ENCODE data around the gene HIGD1C.
"Not testable (repeated sequence)": the region's sequence is repeated elsewhere in the genome, so short reads cannot be mapped to it uniquely, and the experiment has no call there.

HIGD1C gene

DNA sequence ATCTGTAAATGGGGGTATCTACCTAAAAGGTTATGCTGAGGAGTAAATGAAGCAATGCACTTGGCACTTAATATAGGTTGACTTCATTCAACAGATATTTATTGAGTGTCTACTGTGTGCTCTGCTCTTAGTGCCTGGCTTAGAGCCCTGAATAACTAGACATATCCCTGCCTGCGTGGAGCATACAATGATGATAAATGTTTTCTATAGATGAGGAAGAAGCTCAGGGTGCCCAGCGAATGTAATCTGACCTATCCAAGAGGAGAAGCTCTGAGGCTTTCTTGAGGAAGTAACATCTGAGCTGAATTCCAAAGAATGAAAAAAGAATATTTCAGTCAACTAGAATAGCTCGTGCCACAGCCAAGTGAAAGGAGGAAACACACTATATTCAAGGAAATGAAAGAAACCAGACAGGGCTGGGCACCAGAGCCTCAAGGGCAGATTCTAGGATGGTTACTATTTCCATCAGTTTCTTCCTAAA is 17.9 kb upstream of the HIGD1C start:
- no peak for DNase-seq

DNA sequence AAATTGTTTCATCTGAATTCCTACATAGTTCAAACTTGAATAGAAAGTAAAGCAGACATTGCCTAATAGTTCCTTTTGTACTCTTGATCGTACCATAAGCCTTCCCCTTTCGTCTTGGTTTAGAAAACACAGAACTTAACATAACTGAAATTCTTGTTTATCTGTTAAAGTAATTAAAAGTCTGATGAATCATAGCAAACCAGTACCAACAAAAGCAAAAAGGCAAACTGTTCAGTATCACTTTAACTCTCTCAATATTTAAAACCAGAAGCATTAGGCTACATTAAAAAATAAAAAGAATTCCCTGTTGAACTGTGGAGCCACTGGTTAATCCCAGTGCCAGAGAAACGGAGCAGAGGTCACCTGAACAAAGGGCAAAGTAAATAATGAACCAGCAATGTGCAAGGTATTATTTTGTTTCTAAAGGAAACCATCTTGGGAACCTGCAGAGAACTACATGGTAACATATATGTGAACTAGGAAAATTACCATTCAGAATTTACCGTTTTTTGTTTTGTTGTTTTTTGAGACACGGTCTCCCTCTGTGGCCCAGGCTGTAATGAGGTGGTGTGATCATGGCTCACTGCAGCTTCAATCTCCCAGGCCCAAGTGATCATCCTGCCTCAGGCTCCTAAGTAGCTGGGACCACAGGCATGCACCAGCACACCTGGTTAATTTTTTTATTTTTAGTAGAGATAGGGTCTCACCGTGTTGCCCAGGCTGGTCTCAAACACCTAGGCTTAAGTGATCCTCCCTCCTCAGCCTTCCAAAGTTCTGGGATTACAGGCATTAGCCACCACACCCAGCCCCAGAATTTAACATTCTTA is 17.1 kb upstream of the HIGD1C start:
- DNase-seq = no peak

DNA sequence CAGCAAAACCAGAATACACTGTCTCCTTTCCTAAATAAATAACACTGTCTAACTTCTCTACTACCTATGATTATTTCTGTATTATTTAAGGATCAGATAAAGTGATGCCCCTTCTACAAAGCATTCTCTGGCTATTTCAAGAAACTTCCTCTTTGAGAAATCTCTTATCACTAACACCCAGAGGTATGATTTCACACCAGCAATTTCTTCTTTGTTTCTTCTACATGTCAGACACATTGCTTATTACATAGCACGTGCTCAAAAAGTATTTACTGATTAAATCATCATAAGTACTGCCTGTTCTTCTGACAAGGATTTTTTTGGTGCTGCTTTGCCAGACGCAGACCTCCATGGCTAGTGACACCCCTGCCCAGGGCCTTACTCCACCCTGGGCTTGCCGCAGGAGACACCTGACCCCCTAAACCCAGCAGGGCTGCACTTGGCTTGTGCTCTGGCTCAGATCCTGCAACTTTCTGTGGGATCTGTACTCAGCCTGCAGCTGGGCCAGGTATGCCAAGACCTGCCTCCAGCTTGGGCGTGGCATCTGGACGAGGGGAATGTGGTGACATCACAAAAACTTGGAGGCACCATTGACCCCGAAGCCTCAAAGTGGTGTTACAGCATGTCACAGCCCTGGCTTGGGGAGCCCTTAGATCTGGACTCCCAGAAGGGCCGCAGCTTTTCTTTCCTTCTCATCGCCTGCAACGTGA is 15.4 kb upstream of the HIGD1C start:
- DNase-seq = no peak

DNA sequence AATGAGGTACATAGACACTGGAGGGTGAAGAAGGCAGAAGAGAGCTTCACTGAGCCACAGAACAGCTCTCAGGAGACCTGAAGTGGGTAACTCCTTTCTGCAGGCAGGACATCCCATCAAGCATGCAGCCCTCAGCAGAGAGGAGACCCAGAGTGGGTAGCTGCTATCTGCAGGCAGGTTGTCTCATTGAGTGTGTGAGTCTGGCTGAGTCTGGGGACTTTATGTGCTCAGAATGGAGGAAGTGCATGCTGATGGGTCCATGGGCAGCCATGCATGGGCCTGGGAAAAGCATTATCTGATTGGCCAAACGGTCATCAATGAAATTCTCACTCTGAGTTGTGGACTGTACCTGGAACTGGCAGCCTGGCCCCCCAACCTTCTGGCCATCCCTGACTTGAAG is 14.7 kb upstream of the HIGD1C start:
- DNase-seq = no peak

DNA sequence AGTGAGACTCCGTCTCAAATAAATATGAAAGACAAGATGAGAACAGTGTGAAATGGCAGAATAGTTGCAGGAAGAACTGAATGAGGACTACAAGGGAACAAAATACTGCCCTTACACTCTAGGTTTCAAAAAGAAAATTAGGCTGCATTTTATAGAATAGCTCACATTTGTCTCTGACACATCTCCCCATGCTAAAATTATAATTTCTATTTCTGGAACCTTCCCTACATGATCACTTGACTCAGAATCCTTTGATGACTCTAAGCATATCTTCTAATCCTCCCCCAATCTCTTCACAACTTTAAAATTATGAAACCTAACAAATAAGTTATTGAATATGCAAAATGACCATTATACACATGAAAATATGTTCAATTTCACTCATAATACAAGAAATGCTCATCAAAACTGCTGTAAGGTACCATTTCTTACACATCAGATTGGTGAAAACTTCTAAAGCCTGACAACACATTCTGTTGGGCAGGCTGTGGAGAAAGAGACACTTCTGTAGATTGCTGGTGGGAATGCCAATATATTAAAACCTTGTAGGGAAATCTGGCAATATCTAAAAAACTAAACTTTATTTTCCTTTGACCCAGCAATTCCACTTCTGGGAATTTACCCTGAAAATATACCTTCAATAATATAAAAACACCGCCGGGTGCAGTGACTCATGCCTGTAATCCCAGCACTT is 4.3 kb upstream of the HIGD1C start:
- DNase-seq = no peak

DNA sequence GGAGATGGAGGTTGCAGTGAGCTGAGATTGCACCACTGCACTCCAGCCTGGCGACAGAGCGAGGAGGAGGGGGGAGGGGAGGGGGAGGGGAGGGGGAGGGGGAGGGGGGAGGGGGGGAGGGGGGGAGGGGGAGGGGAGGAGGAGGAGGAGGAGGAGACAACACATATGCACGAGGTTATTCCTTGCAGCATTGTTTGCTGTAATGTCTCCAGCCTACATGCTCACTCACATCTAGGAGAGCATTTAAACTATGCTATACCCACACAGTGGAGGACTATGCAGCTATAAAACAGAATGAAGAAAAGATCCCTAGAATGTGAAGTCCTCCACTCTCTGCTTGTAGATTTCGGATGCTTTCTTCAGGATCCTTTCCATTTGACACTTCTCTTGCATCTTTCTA is 3.5 kb upstream of the HIGD1C start:
- no peak for DNase-seq

DNA sequence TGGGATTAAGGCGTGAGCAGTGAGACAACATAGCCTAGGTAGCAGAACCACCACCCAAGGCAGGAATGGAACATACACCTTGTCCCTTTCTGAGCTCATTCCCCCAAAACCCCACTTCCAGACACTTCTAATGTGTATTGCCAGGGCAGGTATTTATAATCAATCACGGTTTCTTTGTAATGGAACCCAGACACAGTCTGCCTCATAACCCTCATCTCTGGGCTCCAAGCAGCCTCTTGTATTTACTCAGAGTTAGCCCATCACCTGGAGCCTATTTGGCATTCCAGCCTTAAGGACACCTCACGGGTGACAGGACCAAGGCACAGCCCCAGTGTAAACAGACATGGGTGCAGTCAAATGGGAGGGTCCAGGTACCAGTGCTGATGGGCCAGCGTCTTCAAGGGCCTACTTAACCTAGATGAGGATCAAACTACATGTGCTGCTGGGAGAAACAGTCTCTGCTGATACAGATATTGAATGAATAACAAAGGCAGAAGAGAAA is 2.5 kb upstream of the HIGD1C start:
- DNase-seq = no peak

DNA sequence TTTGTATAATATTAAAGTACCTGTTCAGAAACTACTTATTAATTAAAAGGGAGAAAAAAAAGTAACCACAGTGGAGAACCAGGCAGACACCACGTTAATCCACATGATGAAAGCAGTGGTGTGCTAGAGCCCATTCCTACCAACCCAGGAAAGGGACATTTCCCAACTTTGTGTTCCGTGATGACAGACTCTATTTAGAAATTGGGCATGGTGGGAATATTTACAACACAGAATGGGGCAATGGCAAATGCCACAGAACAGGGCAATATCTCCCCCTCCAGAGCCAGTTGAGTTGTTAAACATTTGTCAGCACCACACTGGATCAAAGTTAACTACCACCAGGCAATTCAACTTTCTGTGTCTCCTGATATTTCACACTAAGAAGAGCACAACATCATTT is 1.2 kb upstream of the HIGD1C start:
- DNase-seq = no peak

DNA sequence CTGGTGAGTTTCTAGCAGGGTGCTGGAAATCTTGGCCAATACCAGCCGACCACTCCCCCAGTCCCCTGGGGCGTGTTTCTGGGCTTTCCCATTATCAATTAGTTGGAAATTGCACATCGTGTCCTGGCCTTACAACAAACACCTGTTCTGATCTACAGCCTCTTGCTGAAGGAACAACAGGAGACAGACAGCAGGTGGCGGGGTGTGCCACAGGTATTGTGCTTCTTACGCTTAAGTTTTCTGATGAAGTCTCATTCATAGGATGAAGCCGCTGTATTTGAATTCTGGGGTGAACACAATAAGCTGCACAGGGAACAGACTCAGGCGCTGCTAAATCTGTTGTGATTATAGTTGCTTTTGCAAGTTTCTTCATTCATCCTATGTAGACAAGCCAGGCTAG is 703 bp downstream of the HIGD1C start:
- DNase-seq = no peak

DNA sequence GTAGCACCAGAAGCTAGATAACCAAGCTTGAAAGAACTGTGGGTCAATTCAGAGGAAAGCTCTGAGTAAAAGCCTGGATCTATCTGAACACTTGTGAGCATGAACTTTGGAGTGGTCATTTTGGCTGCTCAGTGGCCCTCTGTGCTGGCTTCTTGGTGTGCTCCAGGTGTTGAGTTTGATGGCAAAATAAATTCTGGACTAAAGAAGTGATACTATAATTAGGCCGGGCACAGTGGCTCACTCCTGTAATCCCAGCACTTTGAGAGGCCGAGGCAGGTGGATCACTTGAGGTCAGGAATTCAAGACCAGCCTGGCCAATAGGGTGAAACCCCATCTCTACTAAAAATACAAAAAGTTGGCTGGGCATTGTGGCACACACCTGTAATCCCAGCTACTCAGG is 2.4 kb downstream of the HIGD1C start:
- not testable (repeated sequence) for DNase-seq

DNA sequence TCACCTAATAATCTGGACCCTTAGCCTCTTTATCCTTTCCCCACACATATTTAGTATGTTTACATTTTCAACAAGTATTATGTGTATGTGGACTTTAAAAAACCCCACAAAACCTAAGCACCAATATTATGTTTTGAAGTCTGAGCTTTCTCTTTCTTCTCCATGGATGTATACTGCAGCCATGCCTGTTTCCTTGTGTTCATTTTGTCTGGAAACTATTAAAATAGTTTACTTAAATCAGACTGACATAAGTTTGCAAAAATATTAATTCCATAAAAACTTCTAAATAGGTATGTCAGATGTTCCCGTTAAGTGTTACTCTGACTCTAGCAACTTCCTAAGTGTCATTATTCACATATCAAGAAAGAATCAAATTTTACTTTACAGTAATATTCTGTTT is 2.9 kb downstream of the HIGD1C start:
- no peak for DNase-seq

DNA sequence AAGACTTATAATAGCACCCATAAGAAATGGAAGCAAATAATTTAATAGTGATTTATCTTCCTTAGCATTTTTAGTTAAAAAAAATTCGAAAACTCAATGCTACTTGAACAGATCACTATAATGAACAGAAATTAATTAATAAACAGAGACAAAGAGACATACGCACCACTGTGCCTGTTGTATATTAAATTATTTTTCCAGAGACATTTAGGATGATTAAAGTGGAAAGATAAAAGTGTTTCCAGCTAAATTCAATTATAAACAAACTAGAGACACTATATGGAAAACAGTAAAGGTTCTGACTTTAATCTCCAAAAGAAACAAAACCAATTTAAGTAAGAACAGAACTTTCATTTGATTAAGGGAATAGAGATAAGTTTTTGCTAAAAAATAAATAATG is 3.4 kb downstream of the HIGD1C start:
- no peak for DNase-seq

DNA sequence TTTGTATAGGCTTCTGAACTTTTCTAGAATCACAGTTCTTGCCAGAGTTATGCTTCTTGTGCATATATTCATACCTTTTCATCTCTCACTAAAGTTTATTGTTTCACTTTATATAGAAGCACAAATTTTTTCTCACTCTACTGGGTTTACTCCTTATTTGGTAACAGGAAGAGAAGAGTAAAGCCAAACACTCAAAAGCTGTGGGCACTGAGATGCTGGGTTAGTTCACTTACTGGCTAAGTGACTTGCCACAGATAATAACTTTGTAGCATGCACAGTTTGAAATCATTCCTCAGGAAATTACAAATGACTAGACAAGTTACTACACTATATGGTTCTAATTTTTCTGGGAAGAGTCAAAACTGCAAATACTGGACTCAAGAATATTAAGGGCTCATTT is 7.8 kb downstream of the HIGD1C start:
- no peak for DNase-seq

DNA sequence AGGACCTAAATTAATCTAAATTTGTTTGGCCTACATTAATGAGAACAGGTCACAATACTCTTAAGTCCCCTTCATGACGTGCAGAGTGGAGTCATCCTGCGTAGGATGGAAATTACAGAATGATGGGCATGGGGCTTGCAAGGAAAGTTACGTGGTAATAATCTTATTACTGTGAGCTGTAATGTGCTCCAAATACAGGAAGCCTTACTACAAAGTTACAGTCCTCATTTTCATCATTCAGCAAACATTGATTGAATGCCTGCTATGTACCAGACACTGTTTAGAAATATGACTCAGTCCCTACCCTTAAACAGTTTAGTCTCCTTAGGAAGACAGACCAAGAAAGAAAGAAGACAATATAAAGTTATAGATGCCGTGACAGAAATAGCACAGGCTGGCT is 9.4 kb downstream of the HIGD1C start:
- no peak for DNase-seq

DNA sequence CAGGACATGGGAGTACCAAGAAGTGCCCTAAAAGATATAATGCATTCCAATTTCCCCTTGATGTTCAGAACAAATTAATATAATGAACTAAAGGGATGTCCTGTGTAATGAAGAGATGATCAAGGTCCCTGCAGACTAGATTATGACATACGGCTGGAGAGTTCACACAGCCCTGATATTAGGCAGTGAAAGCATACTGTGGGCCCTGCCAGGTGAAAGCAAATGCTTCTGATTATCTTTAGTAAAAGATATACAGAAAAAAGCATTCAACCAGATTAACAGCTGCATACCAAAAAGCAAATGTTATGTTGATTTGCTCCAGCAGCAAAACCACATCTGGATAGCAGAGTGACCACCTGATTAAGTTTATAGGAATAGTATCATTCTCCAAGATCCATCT is 12.1 kb downstream of the HIGD1C start:
- no peak for DNase-seq

DNA sequence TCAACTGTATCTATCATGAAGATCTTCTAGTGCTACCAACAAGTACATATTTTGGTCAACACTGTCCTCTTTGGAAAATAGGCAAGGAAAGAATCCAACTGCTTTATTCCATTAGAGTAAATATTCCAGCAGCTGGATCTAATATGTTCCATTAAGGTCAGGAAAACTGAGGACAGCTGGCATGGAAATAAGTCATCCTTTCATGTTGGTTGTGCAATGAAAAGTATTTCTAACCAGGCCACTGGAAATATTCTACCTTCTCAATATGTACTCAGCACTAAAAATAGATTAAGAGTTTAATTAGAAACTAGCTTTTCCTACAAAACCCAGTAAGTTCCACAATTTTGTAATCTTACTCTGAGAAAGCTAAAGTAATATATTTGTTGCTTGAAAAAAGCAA is 19.6 kb downstream of the HIGD1C start:
- DNase-seq = no peak

DNA sequence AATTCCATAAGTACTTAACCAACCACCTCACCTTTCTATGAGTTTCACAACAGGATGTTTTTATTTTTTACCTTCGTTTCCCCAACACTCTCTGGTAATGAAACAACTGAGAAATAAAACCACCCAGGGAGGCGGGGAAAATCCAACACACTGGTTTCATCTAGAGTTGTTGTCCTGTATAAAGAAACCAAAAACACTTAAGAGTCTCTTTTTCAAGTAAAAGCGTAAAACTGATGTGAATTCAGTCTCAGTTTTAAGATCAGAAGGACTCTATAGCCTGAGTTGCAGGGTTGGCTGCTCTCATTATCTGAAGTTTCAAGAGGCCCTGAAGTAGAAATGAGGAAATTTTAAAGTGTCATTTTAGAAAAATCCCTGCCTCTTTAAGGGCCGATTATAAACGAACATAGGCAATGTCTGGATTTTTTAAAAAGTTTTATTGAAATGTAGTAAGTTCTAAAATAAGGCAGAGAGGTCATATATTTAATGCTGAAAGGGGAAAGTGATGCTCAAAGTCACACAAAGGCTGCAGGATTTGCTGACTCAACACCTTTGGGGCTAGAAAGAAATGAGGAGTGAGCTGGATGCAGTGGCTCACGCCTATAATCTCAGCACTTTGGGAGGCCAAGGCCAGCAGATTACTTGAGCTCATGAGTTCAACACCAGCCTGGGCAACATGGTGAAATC is 27.2 kb downstream of the HIGD1C start:
- DNase-seq = no peak

DNA sequence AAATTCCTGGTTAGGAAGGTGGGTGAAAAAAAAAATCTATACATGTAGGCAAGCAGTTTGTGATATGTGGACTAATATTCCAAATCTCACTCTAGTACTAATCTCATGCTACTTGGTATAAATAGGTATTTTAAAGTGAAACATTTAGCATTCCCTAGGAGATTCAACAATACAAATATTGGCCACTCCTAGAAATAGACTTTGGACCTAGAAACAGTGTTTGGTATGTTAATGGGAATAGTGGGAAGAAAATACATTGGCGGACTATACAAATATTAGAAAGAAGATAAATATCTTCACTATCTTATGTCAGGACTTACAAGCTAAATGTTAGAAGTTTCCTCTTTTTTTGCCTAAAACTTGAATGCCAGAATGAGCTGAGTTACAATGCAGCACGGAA is 28.2 kb downstream of the HIGD1C start:
- no peak for DNase-seq

DNA sequence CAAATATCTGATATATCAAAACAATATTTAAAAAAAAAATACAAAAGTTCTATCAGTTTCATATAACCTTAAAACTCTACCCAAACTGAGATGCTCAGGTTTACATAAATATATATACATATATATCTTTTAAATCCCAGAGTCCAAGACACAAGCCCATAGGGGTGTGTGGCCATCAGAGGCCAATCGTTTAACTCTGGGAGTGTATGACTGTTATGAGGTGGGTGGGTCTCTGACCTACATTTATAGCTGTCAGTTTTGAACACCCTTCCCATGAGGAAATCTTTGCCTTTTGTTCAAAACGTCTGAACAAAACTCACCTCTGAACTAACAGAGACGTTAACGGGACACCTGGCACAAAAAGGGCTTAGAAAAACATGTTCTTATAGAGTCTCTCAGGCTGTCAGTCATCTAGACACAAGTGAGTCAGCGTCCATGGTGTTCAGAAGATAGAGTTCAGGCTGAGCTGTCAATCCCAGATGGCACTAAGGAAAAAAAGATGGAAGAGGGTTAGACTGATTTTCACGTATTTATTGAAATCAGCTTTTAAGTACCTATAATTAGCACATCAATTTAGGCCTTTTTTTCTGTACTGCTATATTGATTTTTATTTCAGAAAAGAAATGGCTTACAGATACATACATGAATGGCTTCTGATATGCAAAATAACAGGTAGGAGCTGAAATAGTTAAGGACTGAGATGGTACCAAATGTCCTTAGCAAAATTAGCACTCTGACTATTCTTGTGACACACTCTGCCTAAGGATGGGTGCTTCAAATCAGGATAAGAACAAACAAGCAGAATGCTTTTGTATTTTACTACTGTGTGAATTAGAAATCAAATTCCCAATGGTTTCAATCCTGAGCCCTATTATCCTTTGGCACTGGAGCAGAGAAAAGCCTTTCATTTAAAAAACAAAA is 29.2 kb downstream of the HIGD1C start:
- DNase-seq = no peak

DNA sequence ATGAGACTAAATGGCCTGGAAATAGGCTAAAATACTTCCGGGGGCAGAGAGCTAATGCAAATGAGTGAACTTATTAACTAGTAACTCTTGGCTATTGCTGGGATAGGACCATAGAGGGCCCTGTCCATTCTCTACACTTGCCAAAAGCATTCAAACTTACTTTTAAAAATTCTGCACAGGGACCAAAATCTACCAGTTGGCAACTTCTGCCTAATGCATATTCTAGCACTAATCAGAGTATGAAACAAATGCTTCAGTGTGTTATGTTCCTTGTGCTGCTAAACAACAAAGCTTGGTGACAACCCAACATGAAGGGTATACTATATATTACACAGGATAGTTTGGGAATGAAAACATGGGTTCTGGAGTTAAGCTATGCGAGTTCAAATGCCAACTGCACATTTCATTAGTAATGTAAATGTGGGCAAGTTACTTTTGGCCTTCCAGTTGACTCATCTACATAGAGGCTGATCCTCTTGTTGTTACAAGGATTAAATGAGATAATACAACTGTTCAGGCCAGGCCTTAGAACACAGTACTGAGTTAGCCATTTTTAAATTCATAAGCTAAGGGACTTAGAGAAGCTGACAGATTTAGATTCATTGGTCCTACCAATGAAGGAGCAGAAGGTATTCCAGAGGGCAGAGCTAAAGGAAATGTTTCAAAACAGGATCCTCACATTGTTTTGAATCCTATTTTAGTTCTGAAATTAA is 32.4 kb downstream of the HIGD1C start:
- no peak for DNase-seq

DNA sequence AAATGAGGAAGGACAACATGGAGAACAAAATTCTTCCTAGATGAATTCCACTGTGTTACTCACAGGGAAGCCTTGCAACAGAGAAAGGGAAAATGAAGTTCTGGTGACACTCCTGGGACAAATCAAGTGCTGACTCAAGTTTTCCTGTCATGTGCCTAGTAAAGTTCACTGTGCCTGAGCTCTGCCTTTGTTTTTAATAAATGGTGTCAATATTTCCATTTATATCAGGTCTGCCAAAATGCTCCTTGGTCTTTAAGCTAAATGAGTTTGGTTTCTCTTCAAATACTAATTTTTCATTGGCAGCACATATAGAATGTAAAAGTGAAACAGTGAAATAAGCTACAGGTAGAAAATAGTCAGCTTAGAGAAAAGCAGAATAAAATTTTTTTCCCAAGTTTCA is 33.0 kb downstream of the HIGD1C start:
- DNase-seq = no peak

All from activated naive CD4-positive, alpha-beta T cell (primary cell).